Liver (tissue), 9 donors: ENCODE data around the gene TSSK1B. TPM values are rescaled to one million over a fixed set of nuclear protein-coding genes. Genes with fewer than 3 reads are reported as not detected.

Experiments used
- DNase-seq: peaks from one replicate; pipeline ENCODE4 v3.0.0-alpha.2; 2017; ENCODE audit warnings: low spot score
- H3K27ac ChIP-seq, 2 donors: one replicate each; pipeline ENCODE4 v1.7.0; 2013; ENCODE audit warnings: inconsistent platforms in 2 of 2, low read length in 2 of 2, control low read depth in 1 of 2, low read depth in 1 of 2, mild to moderate bottlenecking in 1 of 2
- H3K27me3 ChIP-seq, 4 donors: one replicate each; pipeline versions ENCODE4 v1.6.1 to v1.7.0; 2013; ENCODE audit warnings: low read length in 3 of 4, inconsistent platforms in 1 of 4, mild to moderate bottlenecking in 1 of 4, moderate library complexity in 1 of 4; ENCODE audit not compliant: control insufficient read depth in 4 of 4, insufficient read depth in 4 of 4
- H3K36me3 ChIP-seq, 4 donors: one replicate each; pipeline versions ENCODE4 v1.6.1 to v1.7.0; 2013; ENCODE audit warnings: low read length in 3 of 4, mild to moderate bottlenecking in 3 of 4, low read depth in 1 of 4, moderate library complexity in 1 of 4; ENCODE audit not compliant: control insufficient read depth in 4 of 4, insufficient read depth in 3 of 4
- H3K4me1 ChIP-seq, 4 donors: one replicate each; pipeline versions ENCODE4 v1.6.1 to v1.7.0; 2013; ENCODE audit warnings: low read length in 3 of 4, mild to moderate bottlenecking in 3 of 4, moderate library complexity in 1 of 4; ENCODE audit not compliant: control insufficient read depth in 4 of 4, insufficient read depth in 4 of 4
- H3K4me3 ChIP-seq, 3 donors: one replicate each; pipeline versions ENCODE4 v1.6.1 to v1.7.0; 2013; ENCODE audit warnings: low read length in 3 of 3, control low read depth in 1 of 3, low read depth in 1 of 3, mild to moderate bottlenecking in 1 of 3
- H3K9ac ChIP-seq, 2 donors: one replicate each; pipeline ENCODE4 v1.7.0; 2013; ENCODE audit warnings: low read length in 2 of 2, mild to moderate bottlenecking in 2 of 2, moderate library complexity in 2 of 2, control low read depth in 1 of 2, low read depth in 1 of 2
- H3K9me3 ChIP-seq, 4 donors: one replicate each; pipeline versions ENCODE4 v1.6.1 to v1.7.0; 2013; ENCODE audit warnings: low read length in 3 of 4; ENCODE audit not compliant: control insufficient read depth in 4 of 4
- EGR1 ChIP-seq, 2 donors: IDR thresholded peaks; 2 replicates each; pipeline ENCODE4 v1.6.1; 2016 to 2018; ENCODE audit warnings: antibody characterized with exemption in 2 of 2, low read depth in 2 of 2
- FOXA1 ChIP-seq: IDR thresholded peaks from 2 replicates; pipeline ENCODE4 v1.6.1; 2016; ENCODE audit warnings: antibody characterized with exemption
- FOXA2 ChIP-seq: IDR thresholded peaks from 2 replicates; pipeline ENCODE4 v1.6.1; 2016; ENCODE audit warnings: antibody characterized with exemption
- GABPA ChIP-seq, 2 donors: IDR thresholded peaks in 1 of 2; conservative IDR thresholded peaks in 1 of 2; 2 replicates each; pipeline ENCODE4 v1.6.1; 2016; ENCODE audit warnings: antibody characterized with exemption in 2 of 2, mild to moderate bottlenecking in 1 of 2, moderate library complexity in 1 of 2
- HNF4A ChIP-seq, 2 donors: conservative IDR thresholded peaks; 2 replicates each; pipeline ENCODE4 v1.6.1; 2016; ENCODE audit warnings: antibody characterized with exemption in 2 of 2, mild to moderate bottlenecking in 2 of 2
- HNF4G ChIP-seq: IDR thresholded peaks from 2 replicates; pipeline ENCODE4 v1.6.1; 2016; ENCODE audit warnings: antibody characterized with exemption
- JUND ChIP-seq, 2 donors: IDR thresholded peaks; 2 replicates each; pipeline ENCODE4 v1.6.1; 2016; ENCODE audit warnings: antibody characterized with exemption in 2 of 2
- NR2F2 ChIP-seq: IDR thresholded peaks from 2 replicates; pipeline ENCODE4 v1.6.1; 2016; ENCODE audit warnings: antibody characterized with exemption
- RAD21 ChIP-seq, 2 donors: IDR thresholded peaks; 2 replicates each; pipeline ENCODE4 v1.6.1; 2016; ENCODE audit warnings: antibody characterized with exemption in 2 of 2, mild to moderate bottlenecking in 2 of 2
- RXRA ChIP-seq, 2 donors: IDR thresholded peaks; 2 replicates each; pipeline ENCODE4 v1.6.1; 2017 to 2018; ENCODE audit warnings: antibody characterized with exemption in 2 of 2, mild to moderate bottlenecking in 1 of 2
- SP1 ChIP-seq: IDR thresholded peaks from 2 replicates; pipeline ENCODE4 v1.6.1; 2018; ENCODE audit warnings: antibody characterized with exemption, mild to moderate bottlenecking
- TAF1 ChIP-seq: conservative IDR thresholded peaks from 2 replicates; pipeline ENCODE4 v1.6.1; 2016; ENCODE audit warnings: antibody characterized with exemption, mild to moderate bottlenecking
- YY1 ChIP-seq: IDR thresholded peaks from 2 replicates; pipeline ENCODE4 v1.6.1; 2016; ENCODE audit warnings: antibody characterized with exemption, mild to moderate bottlenecking
- WGBS: extraction: QIAGEN DNeasy Blood & Tissue Kit; methylation state at CpG from one replicate; pipeline ENCODE4 v1.1.7; 2013; 5-methylcytosine and 5-hydroxymethylcytosine counted together
- polyA plus RNA-seq, 2 donors: library from polyadenylated mRNA; stranded (reverse) in 1 of 2; unstranded in 1 of 2; fragments of 200-250 nt in 1 of 2; fragments of >200 nt in 1 of 2; fragmentation: Nextera tagmentation in 1 of 2; extraction: Ambion mirVana in 1 of 2; gene quantifications; one replicate each; pipeline versions ENCODE4 v1.2.1 to v1.2.3, GENCODE V29; 2013 to 2015
- total RNA-seq, 2 donors: library from RNA; depleted of rRNA; stranded (reverse); fragments of >200 nt; gene quantifications; one replicate each; pipeline ENCODE4 v1.2.3, GENCODE V29; 2014
- TF ChIP-seq, protein P1 (sequence below): IDR thresholded peaks from 2 replicates; pipeline ENCODE4 v1.6.1; 2016; ENCODE audit warnings: antibody characterized with exemption, mild to moderate bottlenecking
- TF ChIP-seq, protein P2 (sequence below): IDR thresholded peaks from 2 replicates; pipeline ENCODE4 v1.6.1; 2016; ENCODE audit warnings: antibody characterized with exemption
- TF ChIP-seq, protein P3 (sequence below): IDR thresholded peaks from 2 replicates; pipeline ENCODE4 v1.6.1; 2016; ENCODE audit warnings: antibody characterized with exemption
- TF ChIP-seq, protein P4 (sequence below): fragments of 150-350 bp; IDR thresholded peaks from 2 replicates; pipeline ENCODE4 v1.5.1; 2017; ENCODE audit warnings: improper control_type of control experiment, low read depth, low read length; ENCODE audit not compliant: missing input control
- TF ChIP-seq, protein P5 (sequence below): IDR thresholded peaks from 2 replicates; pipeline ENCODE4 v1.6.1; 2016; ENCODE audit warnings: antibody characterized with exemption
- donor health status: healthy.
- donor health status: healthy.
- donor health status: healthy.
- donor health status: healthy.
- donor health status: healthy.

TSSK1B gene
- total and polyA plus RNA-seq, 4 donors, result not detected

DNA sequence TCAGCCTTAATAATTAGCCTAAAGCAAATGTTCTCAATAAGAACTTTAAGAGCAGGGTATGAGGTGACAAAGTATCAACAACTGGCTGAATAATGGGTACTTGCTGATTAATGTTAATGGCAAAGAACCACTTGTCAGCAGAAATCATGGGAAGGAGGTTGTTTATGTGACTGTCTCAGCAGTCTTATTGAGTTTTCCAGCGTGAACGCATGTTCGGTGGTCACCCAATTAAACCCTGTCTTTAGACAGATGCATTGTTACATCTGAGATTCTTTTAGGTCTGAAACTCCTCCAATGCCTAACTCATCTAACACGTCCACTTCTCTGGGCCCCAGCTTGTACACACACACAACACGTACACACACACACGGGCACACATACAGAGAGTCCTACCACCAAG lies 18.2 kb upstream of the TSSK1B start:
- no peaks in the 10 kb centered on the region for H3K9me3 ChIP-seq
- no peak overlapping the region for H3K4me3 ChIP-seq
- WGBS, result 92% methylated on average over 6 of the region's 6 CpGs
- no peaks in the 10 kb centered on the region for H3K36me3 ChIP-seq
- no peak overlapping the region for H3K27ac ChIP-seq
- no peak overlapping the region for H3K9ac ChIP-seq
- no peak for DNase-seq
- peaks cover 0 to 9% (median 3%) of the 10 kb centered on the region in 4 donors for H3K4me1 ChIP-seq
- TF ChIP-seq HNF4A (conservative IDR thresholded peaks at IDR 0.05) (no peak), YY1 (no peak), SP1 (no peak), GABPA (IDR thresholded peaks at IDR 0.05 in 1 of 2, conservative IDR thresholded peaks at IDR 0.05 in 1 of 2) (no peak), EGR1 (IDR thresholded peaks at IDR 0.05; ENCODE audit: low read depth in 2 of 2) (no peak), FOXA1 (no peak), FOXA2 (no peak), JUND (IDR thresholded peaks at IDR 0.05) (no peak), TAF1 (no peak), RXRA (IDR thresholded peaks at IDR 0.05) (no peak), HNF4G (no peak), RAD21 (IDR thresholded peaks at IDR 0.05) (no peak)
- TF ChIP-seq, protein P1, sequence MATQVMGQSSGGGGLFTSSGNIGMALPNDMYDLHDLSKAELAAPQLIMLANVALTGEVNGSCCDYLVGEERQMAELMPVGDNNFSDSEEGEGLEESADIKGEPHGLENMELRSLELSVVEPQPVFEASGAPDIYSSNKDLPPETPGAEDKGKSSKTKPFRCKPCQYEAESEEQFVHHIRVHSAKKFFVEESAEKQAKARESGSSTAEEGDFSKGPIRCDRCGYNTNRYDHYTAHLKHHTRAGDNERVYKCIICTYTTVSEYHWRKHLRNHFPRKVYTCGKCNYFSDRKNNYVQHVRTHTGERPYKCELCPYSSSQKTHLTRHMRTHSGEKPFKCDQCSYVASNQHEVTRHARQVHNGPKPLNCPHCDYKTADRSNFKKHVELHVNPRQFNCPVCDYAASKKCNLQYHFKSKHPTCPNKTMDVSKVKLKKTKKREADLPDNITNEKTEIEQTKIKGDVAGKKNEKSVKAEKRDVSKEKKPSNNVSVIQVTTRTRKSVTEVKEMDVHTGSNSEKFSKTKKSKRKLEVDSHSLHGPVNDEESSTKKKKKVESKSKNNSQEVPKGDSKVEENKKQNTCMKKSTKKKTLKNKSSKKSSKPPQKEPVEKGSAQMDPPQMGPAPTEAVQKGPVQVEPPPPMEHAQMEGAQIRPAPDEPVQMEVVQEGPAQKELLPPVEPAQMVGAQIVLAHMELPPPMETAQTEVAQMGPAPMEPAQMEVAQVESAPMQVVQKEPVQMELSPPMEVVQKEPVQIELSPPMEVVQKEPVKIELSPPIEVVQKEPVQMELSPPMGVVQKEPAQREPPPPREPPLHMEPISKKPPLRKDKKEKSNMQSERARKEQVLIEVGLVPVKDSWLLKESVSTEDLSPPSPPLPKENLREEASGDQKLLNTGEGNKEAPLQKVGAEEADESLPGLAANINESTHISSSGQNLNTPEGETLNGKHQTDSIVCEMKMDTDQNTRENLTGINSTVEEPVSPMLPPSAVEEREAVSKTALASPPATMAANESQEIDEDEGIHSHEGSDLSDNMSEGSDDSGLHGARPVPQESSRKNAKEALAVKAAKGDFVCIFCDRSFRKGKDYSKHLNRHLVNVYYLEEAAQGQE, result no peak
- TF ChIP-seq, protein P2, sequence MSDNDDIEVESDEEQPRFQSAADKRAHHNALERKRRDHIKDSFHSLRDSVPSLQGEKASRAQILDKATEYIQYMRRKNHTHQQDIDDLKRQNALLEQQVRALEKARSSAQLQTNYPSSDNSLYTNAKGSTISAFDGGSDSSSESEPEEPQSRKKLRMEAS, result no peak
- TF ChIP-seq, protein P3, sequence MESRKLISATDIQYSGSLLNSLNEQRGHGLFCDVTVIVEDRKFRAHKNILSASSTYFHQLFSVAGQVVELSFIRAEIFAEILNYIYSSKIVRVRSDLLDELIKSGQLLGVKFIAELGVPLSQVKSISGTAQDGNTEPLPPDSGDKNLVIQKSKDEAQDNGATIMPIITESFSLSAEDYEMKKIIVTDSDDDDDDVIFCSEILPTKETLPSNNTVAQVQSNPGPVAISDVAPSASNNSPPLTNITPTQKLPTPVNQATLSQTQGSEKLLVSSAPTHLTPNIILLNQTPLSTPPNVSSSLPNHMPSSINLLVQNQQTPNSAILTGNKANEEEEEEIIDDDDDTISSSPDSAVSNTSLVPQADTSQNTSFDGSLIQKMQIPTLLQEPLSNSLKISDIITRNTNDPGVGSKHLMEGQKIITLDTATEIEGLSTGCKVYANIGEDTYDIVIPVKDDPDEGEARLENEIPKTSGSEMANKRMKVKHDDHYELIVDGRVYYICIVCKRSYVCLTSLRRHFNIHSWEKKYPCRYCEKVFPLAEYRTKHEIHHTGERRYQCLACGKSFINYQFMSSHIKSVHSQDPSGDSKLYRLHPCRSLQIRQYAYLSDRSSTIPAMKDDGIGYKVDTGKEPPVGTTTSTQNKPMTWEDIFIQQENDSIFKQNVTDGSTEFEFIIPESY, result no peak
- TF ChIP-seq, protein P4, sequence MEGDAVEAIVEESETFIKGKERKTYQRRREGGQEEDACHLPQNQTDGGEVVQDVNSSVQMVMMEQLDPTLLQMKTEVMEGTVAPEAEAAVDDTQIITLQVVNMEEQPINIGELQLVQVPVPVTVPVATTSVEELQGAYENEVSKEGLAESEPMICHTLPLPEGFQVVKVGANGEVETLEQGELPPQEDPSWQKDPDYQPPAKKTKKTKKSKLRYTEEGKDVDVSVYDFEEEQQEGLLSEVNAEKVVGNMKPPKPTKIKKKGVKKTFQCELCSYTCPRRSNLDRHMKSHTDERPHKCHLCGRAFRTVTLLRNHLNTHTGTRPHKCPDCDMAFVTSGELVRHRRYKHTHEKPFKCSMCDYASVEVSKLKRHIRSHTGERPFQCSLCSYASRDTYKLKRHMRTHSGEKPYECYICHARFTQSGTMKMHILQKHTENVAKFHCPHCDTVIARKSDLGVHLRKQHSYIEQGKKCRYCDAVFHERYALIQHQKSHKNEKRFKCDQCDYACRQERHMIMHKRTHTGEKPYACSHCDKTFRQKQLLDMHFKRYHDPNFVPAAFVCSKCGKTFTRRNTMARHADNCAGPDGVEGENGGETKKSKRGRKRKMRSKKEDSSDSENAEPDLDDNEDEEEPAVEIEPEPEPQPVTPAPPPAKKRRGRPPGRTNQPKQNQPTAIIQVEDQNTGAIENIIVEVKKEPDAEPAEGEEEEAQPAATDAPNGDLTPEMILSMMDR, result no peak
- TF ChIP-seq, protein P5, sequence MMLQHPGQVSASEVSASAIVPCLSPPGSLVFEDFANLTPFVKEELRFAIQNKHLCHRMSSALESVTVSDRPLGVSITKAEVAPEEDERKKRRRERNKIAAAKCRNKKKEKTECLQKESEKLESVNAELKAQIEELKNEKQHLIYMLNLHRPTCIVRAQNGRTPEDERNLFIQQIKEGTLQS, result no peak
- no peaks in the 10 kb centered on the region for H3K27me3 ChIP-seq

DNA sequence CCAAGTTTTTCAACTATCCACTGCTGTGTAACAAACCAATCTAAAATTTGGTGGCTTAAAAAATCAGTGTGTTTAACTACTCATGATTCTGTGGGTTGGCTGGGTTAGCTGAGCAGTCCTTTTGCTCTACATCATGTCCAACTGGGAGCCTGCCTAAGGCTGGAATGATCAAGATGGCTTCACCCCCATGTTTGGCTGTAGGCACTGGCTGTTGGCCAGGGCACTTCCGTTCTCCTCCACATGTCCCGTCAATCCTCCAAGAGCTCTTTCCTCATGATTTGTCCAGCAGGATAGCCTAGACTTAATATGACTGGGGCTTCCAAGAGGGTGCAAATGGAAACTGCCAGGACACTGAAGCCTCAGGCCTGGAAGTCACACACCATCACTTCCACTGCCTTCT lies 17.0 kb upstream of the TSSK1B start:
- Histone ChIP-seq H3K36me3 (no peaks in the 10 kb centered on the region), H3K27ac (no peak overlapping the region), H3K9ac (no peak overlapping the region), H3K4me1 (peaks cover 0 to 12% (median 3%) of the 10 kb centered on the region in 4 donors), H3K4me3 (no peak overlapping the region), H3K27me3 (no peaks in the 10 kb centered on the region), H3K9me3 (no peaks in the 10 kb centered on the region)
- 80% methylated on average over 2 of the region's 2 CpGs for WGBS
- TF ChIP-seq EGR1 (IDR thresholded peaks at IDR 0.05; ENCODE audit: low read depth in 2 of 2) (no peak), SP1 (no peak), NR2F2 (no peak), FOXA2 (no peak), YY1 (no peak), FOXA1 (no peak), GABPA (IDR thresholded peaks at IDR 0.05 in 1 of 2, conservative IDR thresholded peaks at IDR 0.05 in 1 of 2) (no peak)
- TF ChIP-seq, protein P4, result no peak
- TF ChIP-seq, protein P2, result no peak
- TF ChIP-seq, protein P5, result no peak
- DNase-seq, result no peak
